ENCODE data around the gene USF3.

DNA sequence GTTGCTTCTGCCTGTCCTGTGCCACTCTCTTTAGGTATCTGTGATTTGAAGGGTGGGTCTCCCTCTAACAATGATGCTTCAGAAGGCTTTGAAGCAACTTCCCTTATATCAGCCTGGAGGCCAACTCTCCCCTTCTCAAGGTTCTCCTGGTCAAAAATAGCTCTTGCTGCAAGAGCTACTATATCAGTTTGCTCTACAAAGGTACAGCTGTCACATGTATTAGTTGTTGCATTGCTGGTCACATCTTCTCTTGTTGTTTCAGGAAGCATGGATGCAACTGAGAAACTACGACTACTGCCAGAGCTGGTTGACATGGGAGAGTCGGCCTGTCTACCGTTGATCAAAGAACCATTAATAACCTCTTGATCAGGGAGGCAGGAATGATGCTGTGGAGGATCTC, 38.3 kb downstream of the USF3 start:
- TF ChIP-seq, protein P1, sequence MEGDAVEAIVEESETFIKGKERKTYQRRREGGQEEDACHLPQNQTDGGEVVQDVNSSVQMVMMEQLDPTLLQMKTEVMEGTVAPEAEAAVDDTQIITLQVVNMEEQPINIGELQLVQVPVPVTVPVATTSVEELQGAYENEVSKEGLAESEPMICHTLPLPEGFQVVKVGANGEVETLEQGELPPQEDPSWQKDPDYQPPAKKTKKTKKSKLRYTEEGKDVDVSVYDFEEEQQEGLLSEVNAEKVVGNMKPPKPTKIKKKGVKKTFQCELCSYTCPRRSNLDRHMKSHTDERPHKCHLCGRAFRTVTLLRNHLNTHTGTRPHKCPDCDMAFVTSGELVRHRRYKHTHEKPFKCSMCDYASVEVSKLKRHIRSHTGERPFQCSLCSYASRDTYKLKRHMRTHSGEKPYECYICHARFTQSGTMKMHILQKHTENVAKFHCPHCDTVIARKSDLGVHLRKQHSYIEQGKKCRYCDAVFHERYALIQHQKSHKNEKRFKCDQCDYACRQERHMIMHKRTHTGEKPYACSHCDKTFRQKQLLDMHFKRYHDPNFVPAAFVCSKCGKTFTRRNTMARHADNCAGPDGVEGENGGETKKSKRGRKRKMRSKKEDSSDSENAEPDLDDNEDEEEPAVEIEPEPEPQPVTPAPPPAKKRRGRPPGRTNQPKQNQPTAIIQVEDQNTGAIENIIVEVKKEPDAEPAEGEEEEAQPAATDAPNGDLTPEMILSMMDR (IDR thresholded peaks at IDR 0.05): no peak
- TF ChIP-seq POLR2A (IDR thresholded peaks at IDR 0.05) (no peak), EP300 (IDR thresholded peaks at IDR 0.05) (no peak)

All from ovary (tissue), 3 donors.